ENCODE results near the gene IKZF3.
"Not testable (repeated sequence)": the region's sequence is repeated elsewhere in the genome, so short reads cannot be mapped to it uniquely, and the experiment has no call there.

Gene IKZF3
- 339 to 401 reads per million in 2 donors for total RNA-seq

- peak; percentile 85 for DNase-seq
These were observed at the start of gene IKZF3 for GRCh38 chr17:39863918-39864746. TSS of gene IKZF3 (minus strand) at chr17:39864312. CDS start at chr17:39864126, 186 bp downstream.

GRCh38 chr17:39908789-39909352 lies 44.8 kb upstream of the IKZF3 start:
- no peak for DNase-seq

- no peak for DNase-seq
These were observed 40.8 kb upstream of the IKZF3 start for GRCh38 chr17:39904990-39905288.

- DNase-seq = no peak
These were observed 39.2 kb upstream of the IKZF3 start for GRCh38 chr17:39903158-39903884.

- not testable (repeated sequence) for DNase-seq
These were observed 37.9 kb upstream of the IKZF3 start for GRCh38 chr17:39902027-39902426.

GRCh38 chr17:39899215-39899614 lies 35.1 kb upstream of the IKZF3 start:
- no peak for DNase-seq

- DNase-seq = no peak
These were observed 34.0 kb upstream of the IKZF3 start for GRCh38 chr17:39898088-39898487.

- no peak for DNase-seq
These were observed 30.7 kb upstream of the IKZF3 start for GRCh38 chr17:39894681-39895376.

GRCh38 chr17:39889200-39889599 lies 25.1 kb upstream of the IKZF3 start:
- no peak for DNase-seq

GRCh38 chr17:39887078-39887477 lies 23.0 kb upstream of the IKZF3 start:
- no peak for DNase-seq

GRCh38 chr17:39886102-39886501 lies 22.0 kb upstream of the IKZF3 start:
- not testable (repeated sequence) for DNase-seq

- no peak for DNase-seq
These were observed 8.6 kb upstream of the IKZF3 start for GRCh38 chr17:39872751-39873150.

- no peak for DNase-seq
These were observed 7.7 kb upstream of the IKZF3 start for GRCh38 chr17:39871801-39872200.

GRCh38 chr17:39870776-39871175 lies 6.7 kb upstream of the IKZF3 start:
- no peak for DNase-seq

GRCh38 chr17:39868554-39868942 lies 4.4 kb upstream of the IKZF3 start:
- no peak for DNase-seq

GRCh38 chr17:39867880-39868553 lies 3.9 kb upstream of the IKZF3 start, which contains the start of gene ZPBP2:
TSS of gene ZPBP2 (plus strand) at chr17:39868202. CDS start at chr17:39868355, 153 bp downstream.
- peak; percentile 20 for DNase-seq

- no peak for DNase-seq
These were observed 3.2 kb upstream of the IKZF3 start for GRCh38 chr17:39867084-39867879.

- DNase-seq = no peak
These were observed 2.1 kb upstream of the IKZF3 start for GRCh38 chr17:39866013-39866730.

- no peak for DNase-seq
These were observed 731 bp downstream of the IKZF3 start for GRCh38 chr17:39863244-39863917.

GRCh38 chr17:39861235-39861634 lies 2.9 kb downstream of the IKZF3 start:
- no peak for DNase-seq

All from activated gamma-delta T cell (primary cell).